GM23338 (cell line): ENCODE results near the gene RPLP1. TPM values are rescaled to one million over a fixed set of nuclear protein-coding genes. Genes with fewer than 3 reads are reported as not detected.

Source experiments
- ATAC-seq: fragments of 200-7000 bp; cut with Tn5 transposase; 3 replicates; pipeline ENCODE4 v1.9.1; 2020
- DNase-seq: peaks from one replicate; pipeline ENCODE4 v3.0.0-alpha.2; 2015; ENCODE audit warnings: low spot score
- H2AFZ ChIP-seq: fragments of 200-600 bp; sonication (generic); 2 replicates; pipeline ENCODE4 v1.8.0; 2016; ENCODE audit warnings: antibody characterized with exemption, mild to moderate bottlenecking, moderate library complexity
- H3F3A ChIP-seq: fragments of 200-600 bp; sonication (generic); replicated peaks from 2 replicates; pipeline ENCODE4 v1.8.0; 2017; ENCODE audit warnings: antibody characterized with exemption, mixed run types, low read depth
- H3K27ac ChIP-seq: fragments of 200-600 bp; sonication (generic); 2 replicates; pipeline ENCODE4 v1.6.1; 2016; ENCODE audit warnings: low read depth
- H3K27me3 ChIP-seq: fragments of 200-600 bp; sonication (generic); 2 replicates; pipeline ENCODE4 v1.8.0; 2016; ENCODE audit warnings: mild to moderate bottlenecking, mixed run types, moderate library complexity; ENCODE audit not compliant: insufficient read depth
- H3K36me3 ChIP-seq: fragments of 200-600 bp; sonication (generic); 2 replicates; pipeline ENCODE4 v1.8.0; 2016; ENCODE audit warnings: mild to moderate bottlenecking; ENCODE audit not compliant: insufficient read depth
- H3K4me1 ChIP-seq: fragments of 200-600 bp; sonication (generic); 2 replicates; pipeline ENCODE4 v1.8.0; 2016; ENCODE audit warnings: mild to moderate bottlenecking, moderate library complexity; ENCODE audit not compliant: insufficient read depth
- H3K4me2 ChIP-seq: fragments of 200-600 bp; sonication (generic); 2 replicates; pipeline ENCODE4 v1.7.1; 2017; ENCODE audit warnings: mixed run types
- H3K4me3 ChIP-seq: fragments of 200-600 bp; sonication (generic); 2 replicates; pipeline ENCODE4 v1.6.1; 2016; ENCODE audit warnings: mixed run types
- H3K79me2 ChIP-seq: fragments of 200-600 bp; sonication (generic); replicated peaks from 2 replicates; pipeline ENCODE4 v1.8.0; 2017; ENCODE audit warnings: mild to moderate bottlenecking; ENCODE audit not compliant: insufficient read depth
- H3K9me2 ChIP-seq: fragments of 200-600 bp; sonication (generic); 2 replicates; pipeline ENCODE4 v1.8.0; 2017; ENCODE audit not compliant: insufficient read depth
- H4K20me1 ChIP-seq: fragments of 200-600 bp; sonication (generic); replicated peaks from 2 replicates; pipeline ENCODE4 v1.8.0; 2017; ENCODE audit warnings: mild to moderate bottlenecking; ENCODE audit not compliant: insufficient read depth
- H3K27ac Mint-ChIP-seq: 2 replicates; pipeline ENCODE4 v1.8.0; 2020; ENCODE audit warnings: inconsistent platforms, mild to moderate bottlenecking, moderate library complexity, mixed read lengths
- H3K27me3 Mint-ChIP-seq: 3 replicates; pipeline ENCODE4 v1.8.0; 2022; ENCODE audit warnings: low read depth, mild to moderate bottlenecking, moderate library complexity, mixed read lengths, inconsistent platforms; ENCODE audit not compliant: insufficient read depth, poor library complexity
- H3K36me3 Mint-ChIP-seq: 3 replicates; pipeline ENCODE4 v1.8.0; 2021; ENCODE audit warnings: low read depth, mild to moderate bottlenecking, inconsistent platforms, moderate library complexity, mixed read lengths
- H3K4me1 Mint-ChIP-seq: 3 replicates; pipeline ENCODE4 v1.8.0; 2020; ENCODE audit warnings: mild to moderate bottlenecking, inconsistent platforms, mixed read lengths
- H3K4me3 Mint-ChIP-seq: 3 replicates; pipeline ENCODE4 v1.8.0; 2021; ENCODE audit warnings: moderate library complexity, mild to moderate bottlenecking, inconsistent platforms, mixed read lengths
- H3K9me3 Mint-ChIP-seq: 3 replicates; pipeline ENCODE4 v1.8.0; 2020; ENCODE audit warnings: moderate library complexity, mild to moderate bottlenecking, inconsistent platforms, mixed read lengths
- CREB1 ChIP-seq: fragments of 250-450 bp; sonication (Bioruptor Pico); IDR thresholded peaks from 2 replicates; pipeline ENCODE4 v1.5.0; 2020; ENCODE audit warnings: low read depth, mild to moderate bottlenecking, moderate library complexity
- EZH2 ChIP-seq: fragments of 200-600 bp; sonication (generic); IDR thresholded peaks from one replicate; pipeline ENCODE4 v1.8.0; 2017; ENCODE audit warnings: antibody characterized with exemption, mild to moderate bottlenecking, low read depth; ENCODE audit not compliant: unreplicated experiment
- NANOG ChIP-seq: IDR thresholded peaks from 2 replicates; pipeline ENCODE4 v1.6.1; 2016; ENCODE audit warnings: antibody characterized with exemption, borderline replicate concordance
- REST ChIP-seq: IDR thresholded peaks from one replicate; pipeline ENCODE4 v1.6.1; 2018; ENCODE audit warnings: antibody characterized with exemption; ENCODE audit not compliant: unreplicated experiment
- ZNF331 ChIP-seq: fragments of 250-450 bp; sonication (Bioruptor Pico); IDR thresholded peaks from 2 replicates; pipeline ENCODE4 v1.5.0; 2020; ENCODE audit warnings: low read depth, mild to moderate bottlenecking, moderate library complexity
- polyA plus RNA-seq: library from polyadenylated mRNA; unstranded; fragments of >200 nt; fragmentation: Nextera tagmentation; extraction: Ambion mirVana; gene quantifications from 2 replicates; pipeline ENCODE4 v1.2.1, GENCODE V29; 2016
- total RNA-seq: library from RNA; depleted of rRNA; stranded (reverse); fragments of >200 nt; shearing (Covaris generic); gene quantifications from 2 replicates; pipeline ENCODE4 v1.2.3, GENCODE V29; 2014
- TF ChIP-seq, protein P1 (sequence below): fragments of 250-450 bp; sonication (Bioruptor Pico); IDR thresholded peaks from 2 replicates; pipeline ENCODE4 v1.5.0; 2020; ENCODE audit warnings: mild to moderate bottlenecking, moderate library complexity

Gene RPLP1
- total and polyA plus RNA-seq, 2 experiments from 2014 or later, result 283 to 3,258 TPM

DNA sequence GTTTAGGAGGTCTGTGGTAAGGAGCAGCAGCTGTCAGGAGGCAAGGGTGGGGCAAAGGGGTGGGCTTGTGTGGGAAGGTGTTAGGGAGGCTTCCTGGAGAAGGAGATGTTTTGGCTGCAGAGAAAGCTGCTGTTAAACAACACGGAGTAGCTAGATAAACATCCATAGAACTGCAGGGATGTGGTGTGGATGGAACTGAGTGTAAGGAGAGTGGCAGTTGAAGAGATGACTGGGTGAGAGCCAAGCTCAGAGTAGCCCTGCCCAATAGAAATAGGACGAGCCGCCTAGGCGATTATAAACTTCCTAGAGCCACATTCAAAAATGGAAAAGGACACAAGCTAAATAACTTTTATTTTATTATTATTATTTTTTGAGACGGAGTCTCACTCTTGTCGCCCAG is 19.9 kb downstream of the RPLP1 start:
- H3F3A ChIP-seq, result no peaks in the 10 kb centered on the region
- DNase-seq, result no peak
- no peaks in the 10 kb centered on the region; the same call in 1 of the 3 replicates for H3K4me1 Mint-ChIP-seq
- TF ChIP-seq EZH2, result no peak
- TF ChIP-seq NANOG, result no peak
- TF ChIP-seq ZNF331, result no peak
- no peak for TF ChIP-seq CREB1 (CRISPR knock-in tag)
- no peaks in the 10 kb centered on the region for H3K36me3 ChIP-seq
- H2AFZ ChIP-seq, result no peak overlapping the region
- H3K36me3 Mint-ChIP-seq, result no peaks in the 10 kb centered on the region
- H3K9me2 ChIP-seq, result no peaks in the 10 kb centered on the region
- no peaks in the 10 kb centered on the region for H3K27me3 Mint-ChIP-seq
- no peak overlapping the region for H3K4me3 Mint-ChIP-seq
- no peaks in the 10 kb centered on the region for H3K79me2 ChIP-seq
- ATAC-seq, result no peak
- H3K27ac ChIP-seq, result no peak overlapping the region
- no peak overlapping the region for H3K4me2 ChIP-seq
- H3K4me3 ChIP-seq, result no peak overlapping the region
- H3K9me3 Mint-ChIP-seq, result no peaks in the 10 kb centered on the region
- H4K20me1 ChIP-seq, result no peaks in the 10 kb centered on the region; the same call in 1 of the 2 replicates
- H3K27me3 ChIP-seq, result no peaks in the 10 kb centered on the region
- H3K4me1 ChIP-seq, result no peaks in the 10 kb centered on the region
- no peak overlapping the region for H3K27ac Mint-ChIP-seq

DNA sequence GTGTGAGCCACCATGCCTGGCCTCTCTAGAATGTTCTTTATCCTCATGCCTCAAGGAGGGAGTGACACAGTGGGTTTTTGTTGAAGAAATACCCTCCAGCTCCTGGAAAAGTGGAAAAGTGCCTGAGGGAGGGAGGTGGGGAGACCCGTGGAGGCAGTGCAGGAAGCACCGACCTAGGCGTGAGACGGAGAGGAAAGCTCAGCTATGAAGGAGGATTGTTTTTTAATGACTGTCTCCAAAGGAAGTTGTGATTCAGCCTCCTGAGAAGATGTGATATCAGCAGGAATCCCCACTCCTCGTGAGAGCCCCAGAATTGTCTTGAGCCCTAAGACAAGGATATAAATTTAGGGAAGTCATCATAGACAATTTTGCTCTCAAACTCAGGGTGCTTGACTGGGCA is 21.7 kb downstream of the RPLP1 start:
- H3K27me3 ChIP-seq, result no peaks in the 10 kb centered on the region
- Mint-ChIP-seq H3K4me1 (no peaks in the 10 kb centered on the region), H3K4me3 (no peak overlapping the region), H3K9me3 (peaks cover under 1% of the 10 kb centered on the region; the same call in 1 of the 3 replicates), H3K36me3 (no peaks in the 10 kb centered on the region), H3K27me3 (peaks cover 2% of the 10 kb centered on the region), H3K27ac (no peak overlapping the region)
- H3K9me2 ChIP-seq, result no peaks in the 10 kb centered on the region
- ATAC-seq (no peak), DNase-seq (no peak)
- H3K4me1 ChIP-seq, result no peaks in the 10 kb centered on the region
- H3K4me3 ChIP-seq, result no peak overlapping the region
- no peak overlapping the region for H3K27ac ChIP-seq
- no peaks in the 10 kb centered on the region for H3K79me2 ChIP-seq
- no peak for TF ChIP-seq REST
- TF ChIP-seq, protein P1, sequence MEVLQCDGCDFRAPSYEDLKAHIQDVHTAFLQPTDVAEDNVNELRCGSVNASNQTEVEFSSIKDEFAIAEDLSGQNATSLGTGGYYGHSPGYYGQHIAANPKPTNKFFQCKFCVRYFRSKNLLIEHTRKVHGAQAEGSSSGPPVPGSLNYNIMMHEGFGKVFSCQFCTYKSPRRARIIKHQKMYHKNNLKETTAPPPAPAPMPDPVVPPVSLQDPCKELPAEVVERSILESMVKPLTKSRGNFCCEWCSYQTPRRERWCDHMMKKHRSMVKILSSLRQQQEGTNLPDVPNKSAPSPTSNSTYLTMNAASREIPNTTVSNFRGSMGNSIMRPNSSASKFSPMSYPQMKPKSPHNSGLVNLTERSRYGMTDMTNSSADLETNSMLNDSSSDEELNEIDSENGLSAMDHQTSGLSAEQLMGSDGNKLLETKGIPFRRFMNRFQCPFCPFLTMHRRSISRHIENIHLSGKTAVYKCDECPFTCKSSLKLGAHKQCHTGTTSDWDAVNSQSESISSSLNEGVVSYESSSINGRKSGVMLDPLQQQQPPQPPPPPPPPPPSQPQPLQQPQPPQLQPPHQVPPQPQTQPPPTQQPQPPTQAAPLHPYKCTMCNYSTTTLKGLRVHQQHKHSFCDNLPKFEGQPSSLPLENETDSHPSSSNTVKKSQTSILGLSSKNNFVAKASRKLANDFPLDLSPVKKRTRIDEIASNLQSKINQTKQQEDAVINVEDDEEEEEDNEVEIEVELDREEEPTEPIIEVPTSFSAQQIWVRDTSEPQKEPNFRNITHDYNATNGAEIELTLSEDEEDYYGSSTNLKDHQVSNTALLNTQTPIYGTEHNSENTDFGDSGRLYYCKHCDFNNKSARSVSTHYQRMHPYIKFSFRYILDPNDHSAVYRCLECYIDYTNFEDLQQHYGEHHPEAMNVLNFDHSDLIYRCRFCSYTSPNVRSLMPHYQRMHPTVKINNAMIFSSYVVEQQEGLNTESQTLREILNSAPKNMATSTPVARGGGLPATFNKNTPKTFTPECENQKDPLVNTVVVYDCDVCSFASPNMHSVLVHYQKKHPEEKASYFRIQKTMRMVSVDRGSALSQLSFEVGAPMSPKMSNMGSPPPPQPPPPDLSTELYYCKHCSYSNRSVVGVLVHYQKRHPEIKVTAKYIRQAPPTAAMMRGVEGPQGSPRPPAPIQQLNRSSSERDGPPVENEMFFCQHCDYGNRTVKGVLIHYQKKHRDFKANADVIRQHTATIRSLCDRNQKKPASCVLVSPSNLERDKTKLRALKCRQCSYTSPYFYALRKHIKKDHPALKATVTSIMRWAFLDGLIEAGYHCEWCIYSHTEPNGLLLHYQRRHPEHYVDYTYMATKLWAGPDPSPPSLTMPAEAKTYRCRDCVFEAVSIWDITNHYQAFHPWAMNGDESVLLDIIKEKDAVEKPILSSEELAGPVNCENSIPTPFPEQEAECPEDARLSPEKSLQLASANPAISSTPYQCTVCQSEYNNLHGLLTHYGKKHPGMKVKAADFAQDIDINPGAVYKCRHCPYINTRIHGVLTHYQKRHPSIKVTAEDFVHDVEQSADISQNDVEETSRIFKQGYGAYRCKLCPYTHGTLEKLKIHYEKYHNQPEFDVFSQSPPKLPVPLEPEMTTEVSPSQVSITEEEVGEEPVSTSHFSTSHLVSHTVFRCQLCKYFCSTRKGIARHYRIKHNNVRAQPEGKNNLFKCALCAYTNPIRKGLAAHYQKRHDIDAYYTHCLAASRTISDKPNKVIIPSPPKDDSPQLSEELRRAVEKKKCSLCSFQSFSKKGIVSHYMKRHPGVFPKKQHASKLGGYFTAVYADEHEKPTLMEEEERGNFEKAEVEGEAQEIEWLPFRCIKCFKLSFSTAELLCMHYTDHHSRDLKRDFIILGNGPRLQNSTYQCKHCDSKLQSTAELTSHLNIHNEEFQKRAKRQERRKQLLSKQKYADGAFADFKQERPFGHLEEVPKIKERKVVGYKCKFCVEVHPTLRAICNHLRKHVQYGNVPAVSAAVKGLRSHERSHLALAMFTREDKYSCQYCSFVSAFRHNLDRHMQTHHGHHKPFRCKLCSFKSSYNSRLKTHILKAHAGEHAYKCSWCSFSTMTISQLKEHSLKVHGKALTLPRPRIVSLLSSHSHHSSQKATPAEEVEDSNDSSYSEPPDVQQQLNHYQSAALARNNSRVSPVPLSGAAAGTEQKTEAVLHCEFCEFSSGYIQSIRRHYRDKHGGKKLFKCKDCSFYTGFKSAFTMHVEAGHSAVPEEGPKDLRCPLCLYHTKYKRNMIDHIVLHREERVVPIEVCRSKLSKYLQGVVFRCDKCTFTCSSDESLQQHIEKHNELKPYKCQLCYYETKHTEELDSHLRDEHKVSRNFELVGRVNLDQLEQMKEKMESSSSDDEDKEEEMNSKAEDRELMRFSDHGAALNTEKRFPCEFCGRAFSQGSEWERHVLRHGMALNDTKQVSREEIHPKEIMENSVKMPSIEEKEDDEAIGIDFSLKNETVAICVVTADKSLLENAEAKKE (CRISPR knock-in tag), result no peak
- H4K20me1 ChIP-seq, result no peaks in the 10 kb centered on the region; the same call in 1 of the 2 replicates
- H3K4me2 ChIP-seq, result no peak overlapping the region
- no peaks in the 10 kb centered on the region for H3K36me3 ChIP-seq
- no peaks in the 10 kb centered on the region for H3F3A ChIP-seq
- no peak overlapping the region for H2AFZ ChIP-seq
